Measurements from ENCODE around the gene TFDP1.
"Not testable (repeated sequence)": the region's sequence is repeated elsewhere in the genome, so short reads cannot be mapped to it uniquely, and the experiment has no call there.

GRCh38 chr13:113621986-113622550 is 37.5 kb downstream of the TFDP1 start:
- not testable (repeated sequence) for TF ChIP-seq POLR2AphosphoS5 (IDR thresholded peaks at IDR 0.05; ENCODE audit: low read depth); CTCF (IDR thresholded peaks at IDR 0.05; ENCODE audit: insufficient read depth, low read length); REST (IDR thresholded peaks at IDR 0.05; ENCODE audit: insufficient replicate concordance, low read depth)

Data from HL-60 (cell line).